ENCODE results near the gene PCDHB5.

DNA sequence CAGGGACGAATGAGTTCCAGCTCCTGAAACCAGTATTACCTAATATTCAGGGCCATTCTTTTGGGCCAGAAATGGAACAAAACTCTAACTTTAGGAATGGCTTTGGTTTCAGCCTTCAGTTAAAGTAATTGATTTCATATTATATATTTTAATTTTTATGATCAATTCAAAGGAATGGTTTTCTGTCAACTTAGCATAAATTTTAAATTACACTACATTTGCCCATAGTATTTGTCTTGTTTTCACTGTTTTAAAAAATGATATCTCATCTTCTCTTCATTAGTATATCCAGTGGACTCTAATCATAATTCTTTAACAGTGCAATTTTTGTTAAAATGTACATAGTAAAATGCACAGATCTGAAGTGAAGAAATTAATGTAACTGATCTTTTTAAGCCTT, 45.3 kb downstream of the PCDHB5 start:
- TF ChIP-seq, protein P1, sequence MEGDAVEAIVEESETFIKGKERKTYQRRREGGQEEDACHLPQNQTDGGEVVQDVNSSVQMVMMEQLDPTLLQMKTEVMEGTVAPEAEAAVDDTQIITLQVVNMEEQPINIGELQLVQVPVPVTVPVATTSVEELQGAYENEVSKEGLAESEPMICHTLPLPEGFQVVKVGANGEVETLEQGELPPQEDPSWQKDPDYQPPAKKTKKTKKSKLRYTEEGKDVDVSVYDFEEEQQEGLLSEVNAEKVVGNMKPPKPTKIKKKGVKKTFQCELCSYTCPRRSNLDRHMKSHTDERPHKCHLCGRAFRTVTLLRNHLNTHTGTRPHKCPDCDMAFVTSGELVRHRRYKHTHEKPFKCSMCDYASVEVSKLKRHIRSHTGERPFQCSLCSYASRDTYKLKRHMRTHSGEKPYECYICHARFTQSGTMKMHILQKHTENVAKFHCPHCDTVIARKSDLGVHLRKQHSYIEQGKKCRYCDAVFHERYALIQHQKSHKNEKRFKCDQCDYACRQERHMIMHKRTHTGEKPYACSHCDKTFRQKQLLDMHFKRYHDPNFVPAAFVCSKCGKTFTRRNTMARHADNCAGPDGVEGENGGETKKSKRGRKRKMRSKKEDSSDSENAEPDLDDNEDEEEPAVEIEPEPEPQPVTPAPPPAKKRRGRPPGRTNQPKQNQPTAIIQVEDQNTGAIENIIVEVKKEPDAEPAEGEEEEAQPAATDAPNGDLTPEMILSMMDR (conservative IDR thresholded peaks at IDR 0.05; ENCODE audit: low read depth, low read length), result no peak
- TF ChIP-seq MXI1 (IDR thresholded peaks at IDR 0.05; ENCODE audit: borderline replicate concordance, low read depth, low read length) (no peak), POLR2A (IDR thresholded peaks at IDR 0.05; ENCODE audit: low read depth, low read length) (no peak), CEBPB (IDR thresholded peaks at IDR 0.05; ENCODE audit: low read depth, low read length) (no peak), SMC3 (IDR thresholded peaks at IDR 0.05; ENCODE audit: low read depth, low read length) (no peak), RFX5 (IDR thresholded peaks at IDR 0.05; ENCODE audit: low read depth, low read length) (no peak), RCOR1 (IDR thresholded peaks at IDR 0.05; ENCODE audit: insufficient replicate concordance, low read length) (no peak), BHLHE40 (IDR thresholded peaks at IDR 0.05; ENCODE audit: low read depth, low read length) (no peak), CHD1 (IDR thresholded peaks at IDR 0.05; ENCODE audit: low read depth, low read length) (no peak), RAD21 (IDR thresholded peaks at IDR 0.05; ENCODE audit: low read length) (no peak), NFE2L2 (IDR thresholded peaks at IDR 0.05; ENCODE audit: low read depth, low read length) (no peak)
- TF ChIP-seq, protein P2, sequence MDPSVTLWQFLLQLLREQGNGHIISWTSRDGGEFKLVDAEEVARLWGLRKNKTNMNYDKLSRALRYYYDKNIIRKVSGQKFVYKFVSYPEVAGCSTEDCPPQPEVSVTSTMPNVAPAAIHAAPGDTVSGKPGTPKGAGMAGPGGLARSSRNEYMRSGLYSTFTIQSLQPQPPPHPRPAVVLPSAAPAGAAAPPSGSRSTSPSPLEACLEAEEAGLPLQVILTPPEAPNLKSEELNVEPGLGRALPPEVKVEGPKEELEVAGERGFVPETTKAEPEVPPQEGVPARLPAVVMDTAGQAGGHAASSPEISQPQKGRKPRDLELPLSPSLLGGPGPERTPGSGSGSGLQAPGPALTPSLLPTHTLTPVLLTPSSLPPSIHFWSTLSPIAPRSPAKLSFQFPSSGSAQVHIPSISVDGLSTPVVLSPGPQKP (IDR thresholded peaks at IDR 0.05; ENCODE audit: borderline replicate concordance, low read depth, low read length), result no peak
- TF ChIP-seq, protein P3, sequence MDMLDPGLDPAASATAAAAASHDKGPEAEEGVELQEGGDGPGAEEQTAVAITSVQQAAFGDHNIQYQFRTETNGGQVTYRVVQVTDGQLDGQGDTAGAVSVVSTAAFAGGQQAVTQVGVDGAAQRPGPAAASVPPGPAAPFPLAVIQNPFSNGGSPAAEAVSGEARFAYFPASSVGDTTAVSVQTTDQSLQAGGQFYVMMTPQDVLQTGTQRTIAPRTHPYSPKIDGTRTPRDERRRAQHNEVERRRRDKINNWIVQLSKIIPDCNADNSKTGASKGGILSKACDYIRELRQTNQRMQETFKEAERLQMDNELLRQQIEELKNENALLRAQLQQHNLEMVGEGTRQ (IDR thresholded peaks at IDR 0.05; ENCODE audit: low read depth, low read length), result no peak
